ENCODE results near the gene CEACAM5. TPM values are rescaled to one million over a fixed set of nuclear protein-coding genes. Genes with fewer than 3 reads are reported as not detected.

Gene CEACAM5
- polyA plus RNA-seq, 1 experiment = not detected

GRCh38 chr19:41735071-41735600 is 26.7 kb downstream of the CEACAM5 start:
- no peak for DNase-seq (ENCODE audit: low read depth, low spot score)
- no peaks in the 10 kb centered on the region for H3K9me3 ChIP-seq (ENCODE audit: control insufficient read depth, insufficient read depth, low read length)
- H3K27me3 ChIP-seq (ENCODE audit: control insufficient read depth, insufficient read depth, low read length) = no peaks in the 10 kb centered on the region
- TF ChIP-seq, protein P1, sequence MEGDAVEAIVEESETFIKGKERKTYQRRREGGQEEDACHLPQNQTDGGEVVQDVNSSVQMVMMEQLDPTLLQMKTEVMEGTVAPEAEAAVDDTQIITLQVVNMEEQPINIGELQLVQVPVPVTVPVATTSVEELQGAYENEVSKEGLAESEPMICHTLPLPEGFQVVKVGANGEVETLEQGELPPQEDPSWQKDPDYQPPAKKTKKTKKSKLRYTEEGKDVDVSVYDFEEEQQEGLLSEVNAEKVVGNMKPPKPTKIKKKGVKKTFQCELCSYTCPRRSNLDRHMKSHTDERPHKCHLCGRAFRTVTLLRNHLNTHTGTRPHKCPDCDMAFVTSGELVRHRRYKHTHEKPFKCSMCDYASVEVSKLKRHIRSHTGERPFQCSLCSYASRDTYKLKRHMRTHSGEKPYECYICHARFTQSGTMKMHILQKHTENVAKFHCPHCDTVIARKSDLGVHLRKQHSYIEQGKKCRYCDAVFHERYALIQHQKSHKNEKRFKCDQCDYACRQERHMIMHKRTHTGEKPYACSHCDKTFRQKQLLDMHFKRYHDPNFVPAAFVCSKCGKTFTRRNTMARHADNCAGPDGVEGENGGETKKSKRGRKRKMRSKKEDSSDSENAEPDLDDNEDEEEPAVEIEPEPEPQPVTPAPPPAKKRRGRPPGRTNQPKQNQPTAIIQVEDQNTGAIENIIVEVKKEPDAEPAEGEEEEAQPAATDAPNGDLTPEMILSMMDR (IDR thresholded peaks at IDR 0.05; ENCODE audit: low read depth, low read length) = no peak
- H3K4me3 ChIP-seq (ENCODE audit: low read depth, low read length) = no peak overlapping the region
- ChIA-PET CTCF (interaction anchor here (1.0 kb wide), 1 partner anchor 18 kb away, joined by 3 read pairs; no protein-coding TSS in a partner anchor), POLR2A (no interaction called here)
- H3K27ac ChIP-seq (ENCODE audit: low read depth, low read length) = no peak overlapping the region

DNA sequence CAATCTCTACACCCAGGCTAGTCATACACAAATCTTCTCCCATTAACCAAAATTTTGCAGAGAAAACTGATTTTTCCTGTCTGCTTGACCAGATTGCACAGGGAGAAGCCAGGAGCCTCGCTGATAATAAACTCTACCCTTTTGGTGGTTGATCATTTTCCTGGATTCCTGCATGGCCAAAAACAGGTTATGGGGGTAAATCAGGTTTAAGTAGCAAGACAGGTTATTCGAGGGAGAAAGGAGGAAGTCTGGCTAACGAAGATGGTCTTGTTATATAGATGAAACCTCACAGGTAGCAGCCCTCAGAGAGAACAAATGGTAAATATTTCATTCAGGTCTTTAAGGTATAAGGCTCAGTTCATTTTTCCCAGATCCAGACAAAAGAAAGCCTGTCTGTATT is 30.9 kb downstream of the CEACAM5 start:
- H3K27me3 ChIP-seq (ENCODE audit: control insufficient read depth, insufficient read depth, low read length) = no peaks in the 10 kb centered on the region
- TF ChIP-seq, protein P1 (IDR thresholded peaks at IDR 0.05; ENCODE audit: low read depth, low read length) = no peak
- ChIA-PET POLR2A (no interaction called here), CTCF (no interaction called here)
- no peaks in the 10 kb centered on the region for H3K9me3 ChIP-seq (ENCODE audit: control insufficient read depth, insufficient read depth, low read length)
- DNase-seq (ENCODE audit: low read depth, low spot score) = no peak
- no peak overlapping the region for H3K4me3 ChIP-seq (ENCODE audit: low read depth, low read length)
- no peak overlapping the region for H3K27ac ChIP-seq (ENCODE audit: low read depth, low read length)

GRCh38 chr19:41740415-41741243 is 32.2 kb downstream of the CEACAM5 start:
- DNase-seq (ENCODE audit: low read depth, low spot score) = no peak
- TF ChIP-seq, protein P1 (IDR thresholded peaks at IDR 0.05; ENCODE audit: low read depth, low read length) = no peak
- no peak overlapping the region for H3K27ac ChIP-seq (ENCODE audit: low read depth, low read length)
- POLR2A ChIA-PET = interaction anchor here (0.5 kb wide), 1 partner anchor 681 kb away, joined by 4 read pairs; no protein-coding TSS in a partner anchor
- no peak overlapping the region for H3K4me3 ChIP-seq (ENCODE audit: low read depth, low read length)
- no peaks in the 10 kb centered on the region for H3K9me3 ChIP-seq (ENCODE audit: control insufficient read depth, insufficient read depth, low read length)
- CTCF ChIA-PET = no interaction called here
- no peaks in the 10 kb centered on the region for H3K27me3 ChIP-seq (ENCODE audit: control insufficient read depth, insufficient read depth, low read length)

- Histone ChIP-seq H3K27ac (ENCODE audit: low read depth, low read length) (no peak overlapping the region), H3K27me3 (ENCODE audit: control insufficient read depth, insufficient read depth, low read length) (no peaks in the 10 kb centered on the region), H3K4me3 (ENCODE audit: low read depth, low read length) (no peak overlapping the region), H3K9me3 (ENCODE audit: control insufficient read depth, insufficient read depth, low read length) (no peaks in the 10 kb centered on the region)
- no peak for DNase-seq (ENCODE audit: low read depth, low spot score)
- TF ChIP-seq, protein P1 (IDR thresholded peaks at IDR 0.05; ENCODE audit: low read depth, low read length) = no peak
- ChIA-PET CTCF (no interaction called here), POLR2A (no interaction called here)
Measured at GRCh38 chr19:41741244-41741554, 32.8 kb downstream of the CEACAM5 start.

GRCh38 chr19:41744850-41745249 is 36.4 kb downstream of the CEACAM5 start:
- TF ChIP-seq, protein P1 (IDR thresholded peaks at IDR 0.05; ENCODE audit: low read depth, low read length) = no peak
- Histone ChIP-seq H3K9me3 (ENCODE audit: control insufficient read depth, insufficient read depth, low read length) (no peaks in the 10 kb centered on the region), H3K4me3 (ENCODE audit: low read depth, low read length) (no peak overlapping the region), H3K27ac (ENCODE audit: low read depth, low read length) (no peak overlapping the region), H3K27me3 (ENCODE audit: control insufficient read depth, insufficient read depth, low read length) (peaks cover 3% of the 10 kb centered on the region)
- DNase-seq (ENCODE audit: low read depth, low spot score) = no peak
- ChIA-PET CTCF (interaction anchor here (0.7 kb wide), 2 partner anchors 9 to 40 kb away, joined by 3 read pairs; no protein-coding TSS in a partner anchor), POLR2A (no interaction called here)

All from AG04450 (cell line).